Stomach (tissue), 9 donors: ENCODE results near the gene DCC. TPM values are rescaled to one million over a fixed set of nuclear protein-coding genes. Genes with fewer than 3 reads are reported as not detected.

Source experiments
- DNase-seq, 2 donors: peaks; one replicate each; pipeline versions ENCODE4 v3.0.0 to v3.0.0-alpha.2; 2013 to 2019
- H3K27ac ChIP-seq, 5 donors: fragments of 200-600 bp in 4 of 5; sonication (generic) in 4 of 5; one replicate each; pipeline ENCODE4 v1.5.1; 2013 to 2019; ENCODE audit warnings: mild to moderate bottlenecking in 1 of 5, moderate library complexity in 1 of 5
- H3K27me3 ChIP-seq, 3 donors: fragments of 200-600 bp; sonication (generic); one replicate each; pipeline ENCODE4 v1.5.1; 2017 to 2019; ENCODE audit warnings: mixed run types in 1 of 3
- H3K36me3 ChIP-seq, 4 donors: fragments of 200-600 bp; sonication (generic); 1 replicate in 3 of 4; 2 replicates in 1 of 4; pipeline ENCODE4 v1.5.1; 2016 to 2019
- H3K4me1 ChIP-seq, 4 donors: fragments of 200-600 bp; sonication (generic); one replicate each; pipeline ENCODE4 v1.5.1; 2016 to 2019
- H3K4me3 ChIP-seq, 4 donors: fragments of 200-600 bp; sonication (generic) in 3 of 4; one replicate each; pipeline ENCODE4 v1.5.1; 2016 to 2019; ENCODE audit warnings: mild to moderate bottlenecking in 1 of 4
- H3K9me3 ChIP-seq, 4 donors: fragments of 200-600 bp; sonication (generic); one replicate each; pipeline ENCODE4 v1.5.1; 2016 to 2019
- EP300 ChIP-seq: sonication (generic); formaldehyde crosslinking; IDR thresholded peaks from one replicate; pipeline ENCODE4 v1.6.1; 2017; ENCODE audit warnings: antibody characterized with exemption
- POLR2A ChIP-seq, 4 donors: fragments of 450-650 bp; IDR thresholded peaks; one replicate each; pipeline ENCODE4 v1.6.1; 2016; ENCODE audit warnings: antibody characterized with exemption in 4 of 4, control low read depth in 2 of 4, mild to moderate bottlenecking in 1 of 4, moderate library complexity in 1 of 4
- POLR2AphosphoS5 ChIP-seq, 3 donors: sonication (generic); formaldehyde crosslinking; IDR thresholded peaks; one replicate each; pipeline ENCODE4 v1.6.1; 2016; ENCODE audit warnings: antibody characterized with exemption in 3 of 3
- WGBS, 5 donors: extraction: QIAGEN DNeasy Blood & Tissue Kit in 3 of 5; methylation state at CpG; one replicate each; pipeline versions ENCODE4 v1.1.5 to v1.1.7; 2013 to 2018; 5-methylcytosine and 5-hydroxymethylcytosine counted together
- intact Hi-C: fragments of 100-400 bp; cut with DNase I; formaldehyde crosslinking; loops from one replicate; pipeline ENCODE4 v1.15.1; 2023; ENCODE audit warnings: low total_unique reads
- polyA plus RNA-seq, 3 donors: library from polyadenylated mRNA; stranded (reverse); fragments of 200-250 nt; gene quantifications; one replicate each; pipeline ENCODE4 v1.2.3, GENCODE V29; 2013
- total RNA-seq, 5 donors: library from RNA; depleted of rRNA; stranded (reverse); fragments of >200 nt; gene quantifications; one replicate each; pipeline versions ENCODE4 v1.1.0 to v1.2.3, GENCODE V29; 2014 to 2016
- TF ChIP-seq, protein P1 (sequence below), 7 experiments: fragments of 450-650 bp in 4 of 7; fragments of 200-600 bp in 3 of 7; sonication (generic) in 3 of 7; IDR thresholded peaks; one replicate each; pipeline ENCODE4 v1.5.1; 2016 to 2019; ENCODE audit warnings: antibody characterized with exemption in 7 of 7, control low read depth in 2 of 7, mild to moderate bottlenecking in 1 of 7
- donor health status: healthy with polysubstance abuse.
- donor health status: Bipolar disorder and iron deficiency.
- donor health status: healthy.

Gene DCC
- total and polyA plus RNA-seq, 8 donors, result 0.58 to 1.7 TPM; not detected in 6

DNA sequence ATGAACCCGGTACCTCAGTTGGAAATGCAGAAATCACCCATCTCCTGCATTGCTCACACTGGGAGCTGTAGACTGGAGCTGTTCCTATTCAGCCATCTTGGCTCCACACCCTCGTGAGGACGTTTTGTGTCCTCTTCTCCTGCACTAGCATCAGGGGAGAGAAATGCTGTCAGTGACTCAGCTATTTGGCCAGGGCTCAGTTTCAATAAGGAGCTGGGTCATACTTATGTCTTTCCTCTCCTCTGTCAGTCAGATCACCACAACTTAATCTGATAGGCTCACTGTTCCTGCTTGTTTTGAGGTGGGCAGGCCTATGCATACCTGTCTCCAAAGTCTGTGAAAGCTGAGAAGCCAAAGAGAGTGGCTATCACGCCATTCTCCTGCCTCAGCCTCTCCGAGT, 921.2 kb downstream of the DCC start:
- intact Hi-C loops, result no loop called here
- WGBS, 5 donors, result 79 to 84% (median 84%) methylated on average over 5 of the region's 5 CpGs

DNA sequence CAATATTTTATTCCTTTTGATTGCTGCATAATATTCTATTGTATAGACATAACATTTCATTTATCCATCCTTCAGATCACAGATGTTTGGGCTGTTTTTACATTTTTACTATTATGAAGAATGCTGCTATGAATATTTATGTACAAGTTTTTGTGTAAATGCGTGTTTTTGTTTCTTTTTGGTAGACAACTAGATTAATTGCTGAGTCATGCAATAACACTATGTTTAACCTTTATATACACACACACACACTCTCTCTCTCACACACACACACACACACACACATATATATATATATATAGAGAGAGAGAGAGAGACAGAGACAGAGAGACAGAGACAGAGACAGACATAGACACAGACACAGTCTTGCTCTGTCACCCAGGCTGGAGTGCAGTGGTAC, 926.9 kb downstream of the DCC start:
- TF ChIP-seq, protein P1, sequence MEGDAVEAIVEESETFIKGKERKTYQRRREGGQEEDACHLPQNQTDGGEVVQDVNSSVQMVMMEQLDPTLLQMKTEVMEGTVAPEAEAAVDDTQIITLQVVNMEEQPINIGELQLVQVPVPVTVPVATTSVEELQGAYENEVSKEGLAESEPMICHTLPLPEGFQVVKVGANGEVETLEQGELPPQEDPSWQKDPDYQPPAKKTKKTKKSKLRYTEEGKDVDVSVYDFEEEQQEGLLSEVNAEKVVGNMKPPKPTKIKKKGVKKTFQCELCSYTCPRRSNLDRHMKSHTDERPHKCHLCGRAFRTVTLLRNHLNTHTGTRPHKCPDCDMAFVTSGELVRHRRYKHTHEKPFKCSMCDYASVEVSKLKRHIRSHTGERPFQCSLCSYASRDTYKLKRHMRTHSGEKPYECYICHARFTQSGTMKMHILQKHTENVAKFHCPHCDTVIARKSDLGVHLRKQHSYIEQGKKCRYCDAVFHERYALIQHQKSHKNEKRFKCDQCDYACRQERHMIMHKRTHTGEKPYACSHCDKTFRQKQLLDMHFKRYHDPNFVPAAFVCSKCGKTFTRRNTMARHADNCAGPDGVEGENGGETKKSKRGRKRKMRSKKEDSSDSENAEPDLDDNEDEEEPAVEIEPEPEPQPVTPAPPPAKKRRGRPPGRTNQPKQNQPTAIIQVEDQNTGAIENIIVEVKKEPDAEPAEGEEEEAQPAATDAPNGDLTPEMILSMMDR (IDR thresholded peaks at IDR 0.05), result no peak
- TF ChIP-seq POLR2A (IDR thresholded peaks at IDR 0.05), result no peak
- intact Hi-C loops, result no loop called here
- H3K9me3 ChIP-seq, result peaks cover 0 to 10% (median 3%) of the 10 kb centered on the region in 4 donors
- no peaks in the 10 kb centered on the region for H3K36me3 ChIP-seq
- DNase-seq, result no peak
- H3K27me3 ChIP-seq, result no peaks in the 10 kb centered on the region
- no peaks in the 10 kb centered on the region for H3K4me1 ChIP-seq
- H3K27ac ChIP-seq, result no peak overlapping the region
- 79 to 94% (median 84%) methylated on average over 1 of the region's 1 CpG for WGBS, 5 donors
- H3K4me3 ChIP-seq, result no peak overlapping the region

More for the DNA sequence above, 921.2 kb downstream of the DCC start:
- H3K4me1 ChIP-seq, result no peaks in the 10 kb centered on the region
- TF ChIP-seq, protein P1 (IDR thresholded peaks at IDR 0.05), result no peak
- no peak for TF ChIP-seq POLR2AphosphoS5 (IDR thresholded peaks at IDR 0.05)
- no peak for TF ChIP-seq POLR2A (IDR thresholded peaks at IDR 0.05)
- no peak for TF ChIP-seq EP300
- no peak overlapping the region for H3K27ac ChIP-seq
- no peaks in the 10 kb centered on the region for H3K36me3 ChIP-seq
- H3K9me3 ChIP-seq, result peaks cover 0 to 20% (median 9%) of the 10 kb centered on the region in 4 donors
- no peaks in the 10 kb centered on the region for H3K27me3 ChIP-seq
- DNase-seq, result no peak
- H3K4me3 ChIP-seq, result no peak overlapping the region

DNA sequence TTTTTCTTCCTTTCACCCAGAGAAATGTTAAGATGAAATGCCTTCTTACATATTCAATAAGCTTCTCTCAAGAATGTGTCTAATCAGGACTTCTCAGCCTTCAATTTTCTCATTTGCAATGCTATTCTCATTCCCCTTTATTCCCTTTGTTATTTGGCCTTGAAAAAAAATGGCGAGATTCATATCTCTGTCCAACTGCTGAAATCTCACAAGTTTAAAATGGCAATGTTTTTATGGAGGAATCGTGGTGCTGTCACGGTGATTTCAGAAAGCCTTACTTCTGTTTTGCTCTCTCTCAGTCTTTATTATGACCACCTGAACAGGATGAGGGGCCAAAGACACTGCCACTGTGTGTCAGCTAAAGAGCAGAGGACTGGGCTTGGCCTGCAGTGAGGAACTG, 928.5 kb downstream of the DCC start:
- DNase-seq, result no peak
- TF ChIP-seq POLR2AphosphoS5 (IDR thresholded peaks at IDR 0.05) (no peak), POLR2A (IDR thresholded peaks at IDR 0.05) (no peak), EP300 (no peak)
- TF ChIP-seq, protein P1 (IDR thresholded peaks at IDR 0.05), result no peak
- intact Hi-C loops, result no loop called here
- no peaks in the 10 kb centered on the region for H3K27me3 ChIP-seq
- WGBS, 5 donors, result 73 to 84% (median 75%) methylated on average over 3 of the region's 3 CpGs
- no peaks in the 10 kb centered on the region for H3K36me3 ChIP-seq
- no peak overlapping the region for H3K27ac ChIP-seq
- peaks cover 0 to 6% (median 3%) of the 10 kb centered on the region in 4 donors for H3K9me3 ChIP-seq
- H3K4me1 ChIP-seq, result no peaks in the 10 kb centered on the region
- H3K4me3 ChIP-seq, result no peak overlapping the region

DNA sequence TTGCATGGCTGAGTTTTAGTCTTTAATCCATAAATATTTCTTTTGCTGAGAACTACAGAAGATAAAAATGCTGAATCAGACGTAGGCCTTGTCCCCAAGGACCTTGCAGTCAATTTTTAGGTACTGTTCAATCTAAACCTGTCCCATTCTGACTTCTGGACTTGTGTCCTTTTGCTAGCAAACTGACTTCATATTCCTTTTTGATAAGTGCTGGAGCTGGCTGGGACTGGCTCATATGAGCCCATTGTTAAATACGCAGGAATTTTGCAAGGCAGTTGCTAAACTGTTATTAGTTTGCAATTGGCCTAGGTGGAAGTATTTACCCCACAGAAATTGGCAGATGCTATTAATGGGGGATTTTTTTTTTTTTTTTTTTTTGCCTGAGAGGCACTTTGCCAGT, 941.4 kb downstream of the DCC start:
- intact Hi-C loops, result no loop called here
- Histone ChIP-seq H3K4me3 (no peak overlapping the region), H3K27ac (no peak overlapping the region), H3K27me3 (no peaks in the 10 kb centered on the region), H3K9me3 (peaks cover 0 to 10% (median 0%) of the 10 kb centered on the region in 4 donors), H3K36me3 (no peaks in the 10 kb centered on the region), H3K4me1 (no peaks in the 10 kb centered on the region)
- no peak for DNase-seq
- WGBS, 5 donors, result 69 to 86% (median 80%) methylated on average over 2 of the region's 2 CpGs
- TF ChIP-seq, protein P1 (IDR thresholded peaks at IDR 0.05), result no peak
- TF ChIP-seq POLR2AphosphoS5 (IDR thresholded peaks at IDR 0.05) (no peak), POLR2A (IDR thresholded peaks at IDR 0.05) (no peak), EP300 (no peak)
